ENCODE measurements around the gene F2. TPM values are rescaled to one million over a fixed set of nuclear protein-coding genes. Genes with fewer than 3 reads are reported as not detected.

F2 gene
- total and polyA plus RNA-seq, 4 donors, result 631 to 1,505 (median 1,232) TPM

- H3K4me1 ChIP-seq (ENCODE audit: control insufficient read depth in 4 of 4, insufficient read depth in 4 of 4, low read length in 3 of 4), result peaks cover 5 to 16% (median 7%) of the 10 kb centered on the region in 4 donors
- no peaks in the 10 kb centered on the region for H3K27me3 ChIP-seq (ENCODE audit: control insufficient read depth in 4 of 4, insufficient read depth in 4 of 4, low read length in 3 of 4)
- H3K9me3 ChIP-seq (ENCODE audit: control insufficient read depth in 4 of 4, low read length in 3 of 4), result no peaks in the 10 kb centered on the region
- no peak for DNase-seq (ENCODE audit: low spot score)
- 95% methylated on average over 22 of the region's 22 CpGs for WGBS
- no peak overlapping the region for H3K4me3 ChIP-seq (ENCODE audit: low read depth in 1 of 3, low read length in 3 of 3)
- H3K27ac ChIP-seq (ENCODE audit: low read depth in 1 of 2, low read length in 2 of 2), result no peak overlapping the region
- TF ChIP-seq MAX (IDR thresholded peaks at IDR 0.05) (no peak), FOXA2 (IDR thresholded peaks at IDR 0.05) (no peak), ZBTB33 (IDR thresholded peaks at IDR 0.05) (no peak), GABPA (IDR thresholded peaks at IDR 0.05 in 1 of 2, conservative IDR thresholded peaks at IDR 0.05 in 1 of 2) (no peak), HNF4A (conservative IDR thresholded peaks at IDR 0.05) (no peak), ATF3 (IDR thresholded peaks at IDR 0.05) (no peak), EGR1 (IDR thresholded peaks at IDR 0.05; ENCODE audit: low read depth in 2 of 2) (no peak), RXRA (IDR thresholded peaks at IDR 0.05) (no peak), HNF4G (IDR thresholded peaks at IDR 0.05) (no peak), TAF1 (conservative IDR thresholded peaks at IDR 0.05) (no peak), JUND (IDR thresholded peaks at IDR 0.05) (no peak), FOXA1 (IDR thresholded peaks at IDR 0.05) (no peak)
- TF ChIP-seq, protein P1, sequence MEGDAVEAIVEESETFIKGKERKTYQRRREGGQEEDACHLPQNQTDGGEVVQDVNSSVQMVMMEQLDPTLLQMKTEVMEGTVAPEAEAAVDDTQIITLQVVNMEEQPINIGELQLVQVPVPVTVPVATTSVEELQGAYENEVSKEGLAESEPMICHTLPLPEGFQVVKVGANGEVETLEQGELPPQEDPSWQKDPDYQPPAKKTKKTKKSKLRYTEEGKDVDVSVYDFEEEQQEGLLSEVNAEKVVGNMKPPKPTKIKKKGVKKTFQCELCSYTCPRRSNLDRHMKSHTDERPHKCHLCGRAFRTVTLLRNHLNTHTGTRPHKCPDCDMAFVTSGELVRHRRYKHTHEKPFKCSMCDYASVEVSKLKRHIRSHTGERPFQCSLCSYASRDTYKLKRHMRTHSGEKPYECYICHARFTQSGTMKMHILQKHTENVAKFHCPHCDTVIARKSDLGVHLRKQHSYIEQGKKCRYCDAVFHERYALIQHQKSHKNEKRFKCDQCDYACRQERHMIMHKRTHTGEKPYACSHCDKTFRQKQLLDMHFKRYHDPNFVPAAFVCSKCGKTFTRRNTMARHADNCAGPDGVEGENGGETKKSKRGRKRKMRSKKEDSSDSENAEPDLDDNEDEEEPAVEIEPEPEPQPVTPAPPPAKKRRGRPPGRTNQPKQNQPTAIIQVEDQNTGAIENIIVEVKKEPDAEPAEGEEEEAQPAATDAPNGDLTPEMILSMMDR (IDR thresholded peaks at IDR 0.05; ENCODE audit: low read depth, low read length, missing input control), result no peak
- H3K36me3 ChIP-seq (ENCODE audit: control insufficient read depth in 4 of 4, insufficient read depth in 3 of 4, low read depth in 1 of 4, low read length in 3 of 4), result peaks cover 26 to 52% (median 34%) of the 10 kb centered on the region in 4 donors
- no peak overlapping the region for H3K9ac ChIP-seq (ENCODE audit: low read depth in 1 of 2, low read length in 2 of 2)
These were observed 38.2 kb upstream of the F2 start for GRCh38 chr11:46680815-46681214.

DNA sequence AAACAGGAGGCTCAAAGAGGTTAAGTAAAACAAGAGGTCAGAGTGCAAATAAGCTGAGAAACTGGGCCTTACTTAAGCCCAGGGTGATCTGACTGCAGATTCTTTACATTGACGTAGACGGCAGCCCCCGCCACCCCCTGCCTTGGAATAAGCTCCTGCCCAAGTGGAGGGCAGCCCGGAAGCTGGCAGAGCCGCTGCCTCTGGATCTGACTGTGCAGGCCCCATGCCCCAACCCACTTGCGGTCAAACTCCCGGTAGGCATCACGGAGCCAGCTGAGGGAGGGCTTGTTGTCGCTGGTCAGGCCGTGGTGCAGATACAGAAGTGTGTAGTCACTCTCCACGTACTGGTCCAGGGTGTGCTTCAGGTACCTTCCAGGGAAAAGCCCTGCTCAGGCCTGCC, 37.2 kb upstream of the F2 start:
- Histone ChIP-seq H3K4me1 (ENCODE audit: control insufficient read depth in 4 of 4, insufficient read depth in 4 of 4, low read length in 3 of 4) (peaks cover 0 to 6% (median 1%) of the 10 kb centered on the region in 4 donors), H3K9ac (ENCODE audit: low read depth in 1 of 2, low read length in 2 of 2) (no peak overlapping the region), H3K27ac (ENCODE audit: low read depth in 1 of 2, low read length in 2 of 2) (no peak overlapping the region), H3K36me3 (ENCODE audit: control insufficient read depth in 4 of 4, insufficient read depth in 3 of 4, low read depth in 1 of 4, low read length in 3 of 4) (peaks cover 27 to 59% (median 38%) of the 10 kb centered on the region in 4 donors), H3K9me3 (ENCODE audit: control insufficient read depth in 4 of 4, low read length in 3 of 4) (no peaks in the 10 kb centered on the region), H3K27me3 (ENCODE audit: control insufficient read depth in 4 of 4, insufficient read depth in 4 of 4, low read length in 3 of 4) (no peaks in the 10 kb centered on the region), H3K4me3 (ENCODE audit: low read depth in 1 of 3, low read length in 3 of 3) (no peak overlapping the region)
- DNase-seq (ENCODE audit: low spot score), result no peak
- TF ChIP-seq REST (IDR thresholded peaks at IDR 0.05) (no peak), YY1 (IDR thresholded peaks at IDR 0.05) (no peak), JUND (IDR thresholded peaks at IDR 0.05) (no peak), TAF1 (conservative IDR thresholded peaks at IDR 0.05) (no peak), FOXA1 (IDR thresholded peaks at IDR 0.05) (no peak)
- WGBS, result 96% methylated on average over 11 of the region's 11 CpGs

Measured in liver (tissue), 9 donors.